ENCODE measurements around the gene RAB41.

- TF ChIP-seq CTCF (IDR thresholded peaks at IDR 0.05; ENCODE audit: insufficient read depth, low read length) (no peak), POLR2AphosphoS5 (IDR thresholded peaks at IDR 0.05; ENCODE audit: low read depth) (no peak), GABPA (IDR thresholded peaks at IDR 0.05; ENCODE audit: low read depth) (peak; percentile 79)
Observed at GRCh38 chrX:70289793-70290770, 8.1 kb downstream of the RAB41 start, which contains the start of the genes KIF4A and PDZD11.

Data from HL-60 (cell line).